T47D (cell line): ENCODE data around the gene C1QL1.

Experiments used
- DNase-seq, 2 experiments: peaks; one replicate each; pipeline versions ENCODE4 v3.0.0 to v3.0.0-alpha.2; 2011 to 2012; ENCODE audit warnings: low read depth in 1 of 2, low spot score in 1 of 2
- JUND ChIP-seq: IDR thresholded peaks from 2 replicates; pipeline ENCODE4 v1.6.1; 2012; ENCODE audit warnings: low read depth
- in situ Hi-C: cut with HindIII; loops from 2 replicates; pipeline ENCODE4 v1.10.0; 2016; ENCODE audit warnings: low sequenced_read_pairs, low pct_unique_long_range_greater_than_20kb

The C1QL1 gene

GRCh38 chr17:44999433-44999832 is 31.3 kb upstream of the C1QL1 start:
- no peak for DNase-seq

DNA sequence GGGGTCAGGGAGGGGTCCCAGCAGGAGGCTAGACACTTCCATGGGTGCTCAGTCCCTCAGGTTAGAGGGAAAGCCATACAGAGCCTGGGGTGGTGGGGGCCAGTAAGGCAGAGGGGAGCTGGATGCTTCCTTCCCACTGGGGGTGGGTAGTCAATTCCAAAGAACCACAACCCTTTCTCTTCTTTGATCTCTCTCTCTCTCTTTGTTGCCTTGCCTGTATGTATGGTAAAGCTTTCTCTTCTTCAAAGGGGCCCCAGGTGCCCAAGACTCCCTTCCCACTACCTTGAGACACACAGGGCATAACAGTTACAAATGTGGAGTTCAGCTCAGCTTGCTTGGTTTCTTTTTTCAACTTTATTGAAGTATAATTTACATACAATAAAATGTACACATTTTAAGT is 30.5 kb upstream of the C1QL1 start:
- in situ Hi-C loops = no loop called here
- no peak for DNase-seq
- no peak for TF ChIP-seq JUND

More at GRCh38 chr17:44999433-44999832, 31.3 kb upstream of the C1QL1 start:
- no peak for TF ChIP-seq JUND
- in situ Hi-C loops = no loop called here

- in situ Hi-C loops = no loop called here
- no peak for TF ChIP-seq JUND
- no peak for DNase-seq
Measured at GRCh38 chr17:44997733-44998520, 29.8 kb upstream of the C1QL1 start.

GRCh38 chr17:44996304-44996703 is 28.2 kb upstream of the C1QL1 start:
- in situ Hi-C loops = no loop called here
- no peak for TF ChIP-seq JUND

GRCh38 chr17:44995436-44996001 is 27.4 kb upstream of the C1QL1 start:
- TF ChIP-seq JUND = no peak
- in situ Hi-C loops = no loop called here
- no peak for DNase-seq

More at GRCh38 chr17:44996304-44996703, 28.2 kb upstream of the C1QL1 start:
- DNase-seq = no peak

- no peak for TF ChIP-seq JUND
- DNase-seq = no peak
- in situ Hi-C loops = no loop called here
Measured at GRCh38 chr17:44992242-44992939, 24.3 kb upstream of the C1QL1 start.

- DNase-seq = no peak
- TF ChIP-seq JUND = no peak
- in situ Hi-C loops = no loop called here
Measured at GRCh38 chr17:44990994-44991393, 22.9 kb upstream of the C1QL1 start.

DNA sequence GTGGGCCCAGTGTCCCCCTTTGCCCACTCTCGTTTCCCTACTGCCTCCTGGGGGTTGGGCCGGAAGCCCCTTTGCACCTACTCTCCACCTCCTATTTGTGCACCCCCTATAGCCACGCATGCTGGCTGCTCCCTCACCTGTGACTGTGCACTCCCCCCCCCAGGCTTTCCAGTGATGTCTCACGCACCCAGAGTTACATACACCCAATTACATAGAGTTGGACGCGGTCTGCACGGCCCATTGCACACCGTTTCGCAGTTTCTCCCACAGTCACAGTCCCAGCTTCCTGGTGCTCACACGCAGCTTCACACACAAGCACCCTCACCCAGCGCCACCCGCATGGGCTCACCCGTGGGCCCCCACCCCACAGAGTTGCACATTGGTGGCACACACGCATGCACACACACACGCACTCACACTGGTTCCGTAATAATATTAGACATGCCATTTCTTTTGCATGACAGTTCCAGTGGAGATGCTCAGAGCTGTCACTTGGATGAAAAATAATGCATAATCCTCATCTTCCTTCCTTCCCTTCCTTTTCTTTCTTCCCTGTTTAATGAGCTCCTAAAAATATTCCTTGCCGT is 21.5 kb upstream of the C1QL1 start:
- TF ChIP-seq JUND = no peak
- in situ Hi-C loops = no loop called here
- DNase-seq = no peak

GRCh38 chr17:44988044-44988942 is 20.2 kb upstream of the C1QL1 start:
- in situ Hi-C loops = no loop called here
- DNase-seq = no peak

GRCh38 chr17:44983563-44983962 is 15.5 kb upstream of the C1QL1 start:
- no peak for DNase-seq
- in situ Hi-C loops = no loop called here
- TF ChIP-seq JUND = no peak

More at GRCh38 chr17:44988044-44988942, 20.2 kb upstream of the C1QL1 start:
- no peak for TF ChIP-seq JUND

DNA sequence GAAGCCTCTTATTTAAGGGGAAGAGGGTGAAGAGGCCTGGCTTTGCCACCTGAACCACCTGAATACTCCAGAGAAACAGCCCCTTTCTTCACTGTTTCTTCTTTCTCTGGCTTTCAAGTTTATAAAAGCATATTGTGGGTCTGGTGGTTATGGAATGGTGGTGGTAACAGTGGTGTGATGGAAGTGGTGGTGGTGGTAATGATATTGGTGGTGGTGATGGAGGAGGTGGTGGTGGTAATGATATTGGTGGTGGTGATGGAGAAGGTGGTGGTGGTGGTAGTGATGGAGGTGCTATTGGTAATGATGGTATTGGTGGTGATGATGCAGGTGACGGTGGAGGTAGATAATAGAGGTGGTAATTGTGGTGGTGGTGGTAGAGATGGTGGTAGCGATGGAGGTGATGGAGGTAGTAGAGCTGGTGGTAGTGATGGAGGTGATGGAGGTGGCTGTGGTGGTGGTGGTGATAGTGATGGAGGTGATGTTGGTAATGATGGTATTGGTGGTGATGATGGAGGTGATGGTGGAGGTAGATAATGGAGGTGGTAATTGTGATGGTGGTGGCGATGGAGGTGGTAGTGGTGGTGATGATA is 14.1 kb upstream of the C1QL1 start:
- TF ChIP-seq JUND = no peak
- DNase-seq = no peak
- in situ Hi-C loops = no loop called here
